Epithelial cell of proximal tubule (primary cell): ENCODE data around the gene ANKUB1. TPM values are rescaled to one million over a fixed set of nuclear protein-coding genes. Genes with fewer than 3 reads are reported as not detected.

ENCODE experiments used
- DNase-seq: peaks from one replicate; pipeline ENCODE4 v3.0.0-alpha.2; 2011; ENCODE audit warnings: low read depth
- H3K4me3 ChIP-seq: 2 replicates; pipeline ENCODE4 v1.5.1; 2011; ENCODE audit warnings: low read depth, mild to moderate bottlenecking, low read length
- total RNA-seq: library from RNA; depleted of rRNA; stranded (reverse); fragments of >200 nt; gene quantifications from 2 replicates; pipeline ENCODE4 v1.2.3, GENCODE V29; 2015
- TF ChIP-seq, protein P1 (sequence below): conservative IDR thresholded peaks from 2 replicates; pipeline ENCODE4 v1.5.1; 2012; ENCODE audit warnings: low read depth, mild to moderate bottlenecking, low read length

ANKUB1 gene
- total RNA-seq, 1 donor from 2014 or later, result not detected

DNA sequence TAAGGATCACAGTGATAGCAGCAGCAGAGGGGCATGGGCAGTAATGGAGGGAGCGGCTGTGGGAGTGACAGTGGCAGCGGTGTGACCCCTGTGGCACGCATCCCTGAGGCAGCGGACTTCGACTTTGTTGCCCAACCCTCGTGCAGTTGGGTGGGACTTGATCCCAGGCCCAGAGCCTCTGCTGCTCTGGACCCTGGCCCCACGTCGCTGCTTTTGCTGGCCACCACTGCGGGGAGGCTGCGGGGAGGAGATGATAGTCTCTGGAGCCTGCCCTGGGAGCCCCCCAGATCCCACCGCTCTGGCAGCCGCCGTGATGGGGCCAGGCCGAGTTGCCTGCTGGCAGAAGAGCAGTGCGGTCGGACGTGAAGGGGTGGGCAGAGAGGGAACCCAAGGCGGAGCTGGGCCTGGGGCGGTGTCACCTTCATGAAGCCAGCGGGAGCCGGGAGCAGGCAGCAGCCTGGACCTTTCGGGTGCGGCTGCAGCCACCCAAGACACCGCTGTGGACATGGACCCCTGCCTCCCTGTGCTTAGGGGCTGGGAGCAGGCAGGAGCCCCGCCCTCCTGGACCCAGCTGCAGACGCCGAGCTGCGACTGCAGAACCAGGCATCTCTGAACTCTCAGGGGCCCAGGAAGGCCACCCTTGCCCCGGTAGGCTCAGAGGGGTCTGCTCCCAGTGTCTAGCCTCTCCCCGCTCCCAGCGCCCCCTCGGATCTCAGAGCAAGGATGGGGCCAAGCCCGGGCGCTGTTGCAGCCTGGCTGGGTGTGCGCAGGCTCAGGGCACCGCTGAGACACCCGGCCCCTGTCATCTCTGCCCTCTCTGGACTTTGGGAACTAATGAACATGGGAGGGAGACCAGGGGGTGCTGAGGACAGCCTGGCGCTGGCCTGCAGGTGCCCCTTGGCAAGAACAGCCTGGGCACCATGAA lies 78.4 kb downstream of the ANKUB1 start:
- no peak for DNase-seq
- H3K4me3 ChIP-seq, result no peak overlapping the region
- TF ChIP-seq, protein P1, sequence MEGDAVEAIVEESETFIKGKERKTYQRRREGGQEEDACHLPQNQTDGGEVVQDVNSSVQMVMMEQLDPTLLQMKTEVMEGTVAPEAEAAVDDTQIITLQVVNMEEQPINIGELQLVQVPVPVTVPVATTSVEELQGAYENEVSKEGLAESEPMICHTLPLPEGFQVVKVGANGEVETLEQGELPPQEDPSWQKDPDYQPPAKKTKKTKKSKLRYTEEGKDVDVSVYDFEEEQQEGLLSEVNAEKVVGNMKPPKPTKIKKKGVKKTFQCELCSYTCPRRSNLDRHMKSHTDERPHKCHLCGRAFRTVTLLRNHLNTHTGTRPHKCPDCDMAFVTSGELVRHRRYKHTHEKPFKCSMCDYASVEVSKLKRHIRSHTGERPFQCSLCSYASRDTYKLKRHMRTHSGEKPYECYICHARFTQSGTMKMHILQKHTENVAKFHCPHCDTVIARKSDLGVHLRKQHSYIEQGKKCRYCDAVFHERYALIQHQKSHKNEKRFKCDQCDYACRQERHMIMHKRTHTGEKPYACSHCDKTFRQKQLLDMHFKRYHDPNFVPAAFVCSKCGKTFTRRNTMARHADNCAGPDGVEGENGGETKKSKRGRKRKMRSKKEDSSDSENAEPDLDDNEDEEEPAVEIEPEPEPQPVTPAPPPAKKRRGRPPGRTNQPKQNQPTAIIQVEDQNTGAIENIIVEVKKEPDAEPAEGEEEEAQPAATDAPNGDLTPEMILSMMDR, result no peak

Other genes with a start within 250 kb of the ANKUB1 start
- 52.0 and 123 TPM in 2 replicates for gene WWTR1, start 134.5 kb downstream of the ANKUB1 start, total RNA-seq
- 22.0 and 23.7 TPM in 2 replicates for gene COMMD2, start 40.1 kb downstream of the ANKUB1 start, total RNA-seq
- gene RNF13, start 20.7 kb upstream of the ANKUB1 start, total RNA-seq, result 22.7 and 27.1 TPM in 2 replicates
- gene PFN2, start 178.3 kb upstream of the ANKUB1 start, total RNA-seq, result 112 and 137 TPM in 2 replicates